ENCODE measurements around the gene AGAP1. TPM values are rescaled to one million over a fixed set of nuclear protein-coding genes. Genes with fewer than 3 reads are reported as not detected.

Gene AGAP1
- total and polyA plus RNA-seq, 2 donors (not counting 3 experiments of a cell fraction or from before 2014, with no cell fraction given) = 10.2 to 20.9 TPM

DNA sequence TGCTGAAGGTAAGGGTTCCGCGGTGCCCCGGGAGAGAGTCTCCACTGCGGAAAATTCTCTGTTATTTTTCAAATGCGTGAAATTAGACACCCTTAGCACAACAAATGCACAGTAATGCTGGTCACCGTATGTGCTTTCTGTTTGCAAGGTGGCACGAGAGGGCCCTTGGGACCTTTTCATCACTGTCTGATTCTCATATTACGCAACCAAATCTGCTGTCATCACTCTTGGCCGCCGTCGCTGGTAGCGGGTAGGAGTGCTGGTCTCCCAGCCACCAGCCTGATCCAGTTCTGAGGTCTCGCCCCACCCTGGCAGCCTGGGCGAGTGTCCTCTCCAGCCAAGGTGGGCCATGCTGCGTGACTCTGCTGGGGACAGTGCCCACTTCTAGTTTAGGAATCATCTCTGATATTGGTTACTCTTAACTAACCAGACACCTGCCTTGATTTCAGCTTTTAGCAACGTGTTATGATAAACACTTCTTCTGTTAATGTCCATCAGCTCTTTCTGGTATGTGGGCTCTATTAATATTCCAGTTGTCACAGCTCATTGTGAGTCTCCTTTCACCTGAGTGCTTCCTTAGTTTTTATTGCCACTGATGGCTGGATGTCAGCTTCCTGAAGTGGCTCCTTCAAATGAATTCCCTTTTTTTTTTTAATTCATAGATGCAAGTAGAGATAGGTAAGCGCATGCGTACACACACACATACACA is 474.9 kb downstream of the AGAP1 start:
- TF ChIP-seq MYC (IDR thresholded peaks at IDR 0.05; ENCODE audit: low read depth, low read length) = no peak
- TF ChIP-seq EZH2 (IDR thresholded peaks at IDR 0.05; ENCODE audit: borderline replicate concordance, low read depth, low read length, severe bottlenecking) = no peak
- TF ChIP-seq JUN (IDR thresholded peaks at IDR 0.05; ENCODE audit: borderline replicate concordance, insufficient read depth, insufficient read length, low read depth) = no peak
- no peak for TF ChIP-seq POLR2A (IDR thresholded peaks at IDR 0.05; ENCODE audit: low read depth, low read length)
- no peak for TF ChIP-seq POLR2AphosphoS5 (IDR thresholded peaks at IDR 0.05; ENCODE audit: insufficient read depth, low read depth, low read length)
- TF ChIP-seq, protein P1, sequence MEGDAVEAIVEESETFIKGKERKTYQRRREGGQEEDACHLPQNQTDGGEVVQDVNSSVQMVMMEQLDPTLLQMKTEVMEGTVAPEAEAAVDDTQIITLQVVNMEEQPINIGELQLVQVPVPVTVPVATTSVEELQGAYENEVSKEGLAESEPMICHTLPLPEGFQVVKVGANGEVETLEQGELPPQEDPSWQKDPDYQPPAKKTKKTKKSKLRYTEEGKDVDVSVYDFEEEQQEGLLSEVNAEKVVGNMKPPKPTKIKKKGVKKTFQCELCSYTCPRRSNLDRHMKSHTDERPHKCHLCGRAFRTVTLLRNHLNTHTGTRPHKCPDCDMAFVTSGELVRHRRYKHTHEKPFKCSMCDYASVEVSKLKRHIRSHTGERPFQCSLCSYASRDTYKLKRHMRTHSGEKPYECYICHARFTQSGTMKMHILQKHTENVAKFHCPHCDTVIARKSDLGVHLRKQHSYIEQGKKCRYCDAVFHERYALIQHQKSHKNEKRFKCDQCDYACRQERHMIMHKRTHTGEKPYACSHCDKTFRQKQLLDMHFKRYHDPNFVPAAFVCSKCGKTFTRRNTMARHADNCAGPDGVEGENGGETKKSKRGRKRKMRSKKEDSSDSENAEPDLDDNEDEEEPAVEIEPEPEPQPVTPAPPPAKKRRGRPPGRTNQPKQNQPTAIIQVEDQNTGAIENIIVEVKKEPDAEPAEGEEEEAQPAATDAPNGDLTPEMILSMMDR (IDR thresholded peaks at IDR 0.05; ENCODE audit: extremely low read depth in 1 of 2, insufficient read depth in 1 of 2, low read depth in 1 of 2, low read length in 2 of 2) = no peak
- TF ChIP-seq FOS (IDR thresholded peaks at IDR 0.05; ENCODE audit: borderline replicate concordance, insufficient read depth, low read length) = no peak
- TF ChIP-seq, protein P2, sequence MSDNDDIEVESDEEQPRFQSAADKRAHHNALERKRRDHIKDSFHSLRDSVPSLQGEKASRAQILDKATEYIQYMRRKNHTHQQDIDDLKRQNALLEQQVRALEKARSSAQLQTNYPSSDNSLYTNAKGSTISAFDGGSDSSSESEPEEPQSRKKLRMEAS (IDR thresholded peaks at IDR 0.05; ENCODE audit: insufficient read depth, insufficient read length) = no peak
- TF ChIP-seq GATA2 (IDR thresholded peaks at IDR 0.05; ENCODE audit: insufficient read depth, insufficient read length, low read depth, low read length) = no peak
- CTCF ChIA-PET = no interaction called here

More for the DNA sequence above, 474.9 kb downstream of the AGAP1 start:
- no peak for DNase-seq (ENCODE audit: low read depth, low spot score)
- Histone ChIP-seq H3K27ac (ENCODE audit: insufficient read depth, low read depth, low read length) (no peak overlapping the region), H3K9ac (replicated peaks; ENCODE audit: extremely low read depth, insufficient read depth, low read length) (no peak overlapping the region), H3K9me3 (replicated peaks; ENCODE audit: control insufficient read depth, insufficient read depth, low read length) (no peaks in the 10 kb centered on the region), H3K36me3 (ENCODE audit: control insufficient read depth in 2 of 2, extremely low read depth in 1 of 2, insufficient read depth in 2 of 2, low read length in 2 of 2) (no peaks in the 10 kb centered on the region), H3K27me3 (ENCODE audit: control insufficient read depth in 2 of 2, insufficient read depth in 2 of 2, low read length in 2 of 2) (no peaks in the 10 kb centered on the region), H4K20me1 (replicated peaks; ENCODE audit: control insufficient read depth, extremely low read depth, insufficient read depth, low read length) (no peaks in the 10 kb centered on the region), H3K79me2 (ENCODE audit: control insufficient read depth, insufficient read depth, low read length) (no peaks in the 10 kb centered on the region), H3K4me1 (ENCODE audit: control insufficient read depth, extremely low read depth, insufficient read depth, low read length) (no peaks in the 10 kb centered on the region), H3K4me3 (replicated peaks in 1 of 3; ENCODE audit: insufficient read depth in 1 of 3, low read depth in 1 of 3, low read length in 3 of 3) (no peak overlapping the region), H2AFZ (ENCODE audit: low read depth, low read length) (no peak overlapping the region), H3K4me2 (ENCODE audit: insufficient read depth, low read length) (no peak overlapping the region), H3K9me1 (replicated peaks; ENCODE audit: control insufficient read depth, extremely low read depth, insufficient read depth, low read length) (no peaks in the 10 kb centered on the region)
- POLR2A ChIA-PET = no interaction called here
- no peak for FAIRE-seq
- no TSS peak for BruUV-seq (replicated peaks)
- dilution Hi-C loops (cut with MboI; ENCODE audit: extremely low pct_ligation_motif_present, low sequenced_read_pairs) (no loop called here), intact Hi-C loops (cut with micrococcal nuclease) (no loop called here)

All from endothelial cell of umbilical vein (primary cell).